H1 (cell line): ENCODE data around the gene FGF10.

Experiments
- BACH1 ChIP-seq: IDR thresholded peaks from 2 replicates; pipeline ENCODE4 v1.6.1; 2012; ENCODE audit warnings: low read length, improper control_type of control experiment
- CEBPB ChIP-seq: IDR thresholded peaks from 2 replicates; pipeline ENCODE4 v1.6.1; 2012; ENCODE audit warnings: low read depth, low read length
- CTCF ChIP-seq, 3 experiments: IDR thresholded peaks; 1 replicate in 2 of 3; 2 replicates in 1 of 3; pipeline versions ENCODE4 v1.5.1 to v1.6.1; 2011; ENCODE audit warnings: low read length in 3 of 3, mild to moderate bottlenecking in 3 of 3, inconsistent platforms in 2 of 3, low read depth in 1 of 3, moderate library complexity in 1 of 3; ENCODE audit not compliant: insufficient read depth in 1 of 3; ENCODE audit errors: control extremely low read depth in 1 of 3
- EP300 ChIP-seq, 2 experiments: IDR thresholded peaks; 1 replicate in 1 of 2; 2 replicates in 1 of 2; pipeline ENCODE4 v1.6.1; 2011 to 2012; ENCODE audit warnings: low read depth in 2 of 2, low read length in 2 of 2, mild to moderate bottlenecking in 2 of 2, borderline replicate concordance in 1 of 2, inconsistent platforms in 1 of 2, moderate library complexity in 1 of 2
- EZH2 ChIP-seq: fragments of 200-600 bp; sonication (generic); IDR thresholded peaks from 2 replicates; pipeline ENCODE4 v1.7.1; 2012; ENCODE audit warnings: low read depth, mild to moderate bottlenecking, moderate library complexity, low read length, inconsistent platforms; ENCODE audit not compliant: severe bottlenecking
- JUND ChIP-seq: IDR thresholded peaks from 2 replicates; pipeline ENCODE4 v1.6.1; 2011; ENCODE audit warnings: mild to moderate bottlenecking, improper control_type of control experiment, low read length
- NANOG ChIP-seq: IDR thresholded peaks from 2 replicates; pipeline ENCODE4 v1.6.1; 2011; ENCODE audit warnings: low read length, low read depth, mild to moderate bottlenecking, inconsistent platforms; ENCODE audit not compliant: insufficient read depth, poor library complexity, severe bottlenecking
- POLR2AphosphoS5 ChIP-seq: IDR thresholded peaks from 2 replicates; pipeline ENCODE4 v1.6.1; 2011; ENCODE audit warnings: low read depth, low read length
- SIX5 ChIP-seq: IDR thresholded peaks from 2 replicates; pipeline ENCODE4 v1.6.1; 2011; ENCODE audit warnings: mild to moderate bottlenecking, low read depth, low read length
- SP1 ChIP-seq: IDR thresholded peaks from 2 replicates; pipeline ENCODE4 v1.6.1; 2011; ENCODE audit warnings: low read depth, low read length
- SP2 ChIP-seq: IDR thresholded peaks from 2 replicates; pipeline ENCODE4 v1.6.1; 2012; ENCODE audit warnings: mild to moderate bottlenecking, low read length, inconsistent platforms
- SUZ12 ChIP-seq: fragments of 200-600 bp; sonication (generic); IDR thresholded peaks from 2 replicates; pipeline ENCODE4 v1.6.1; 2012; ENCODE audit warnings: mild to moderate bottlenecking, inconsistent platforms, low read length, moderate library complexity, mixed read lengths
- TAF1 ChIP-seq: IDR thresholded peaks from 2 replicates; pipeline ENCODE4 v1.6.1; 2011; ENCODE audit warnings: mild to moderate bottlenecking, low read depth, low read length
- TBP ChIP-seq: IDR thresholded peaks from 2 replicates; pipeline ENCODE4 v1.6.1; 2011; ENCODE audit warnings: low read depth, low read length, improper control_type of control experiment

- TF ChIP-seq SP2 (no peak), SUZ12 (no peak), TBP (no peak), CTCF (IDR thresholded peaks at IDR 0.05; ENCODE audit: control extremely low read depth in 1 of 3, insufficient read depth in 1 of 3, low read depth in 1 of 3, low read length in 3 of 3) (no peak), EZH2 (no peak), SIX5 (no peak), EP300 (IDR thresholded peaks at IDR 0.05; ENCODE audit: borderline replicate concordance in 1 of 2, low read depth in 2 of 2, low read length in 2 of 2) (no peak), CEBPB (no peak), BACH1 (no peak), TAF1 (no peak), POLR2AphosphoS5 (no peak), NANOG (no peak), JUND (no peak), SP1 (no peak)
These were observed 28.3 kb downstream of the FGF10 start for GRCh38 chr5:44360919-44361318.
